ENCODE measurements around the gene CASP12. TPM values are rescaled to one million over a fixed set of nuclear protein-coding genes. Genes with fewer than 3 reads are reported as not detected.

Gene CASP12
- total and polyA plus RNA-seq, 2 of the 4 experiments (the other 2 are of a cell fraction): 0.07 TPM; not detected in 1

DNA sequence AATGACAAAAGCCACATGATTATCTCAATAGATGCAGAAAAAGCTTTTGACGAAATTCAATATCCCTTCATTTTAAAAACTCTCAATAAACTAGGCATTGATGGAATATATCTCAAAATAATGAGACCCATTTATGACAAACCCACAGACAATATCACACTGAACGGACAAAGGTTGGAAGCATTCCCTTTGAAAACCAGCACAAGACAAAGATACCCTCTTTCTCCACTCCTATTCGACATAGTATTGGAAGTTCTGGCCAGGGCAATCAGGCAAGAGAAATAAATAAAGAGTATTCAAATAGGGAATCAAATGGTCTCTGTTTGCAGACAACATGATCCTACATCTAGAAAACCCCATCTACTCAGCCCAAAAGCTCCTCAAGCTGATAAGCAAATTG lies 52.0 kb downstream of the CASP12 start:
- no peak overlapping the region for H2AK9ac ChIP-seq (replicated peaks; ENCODE audit: low read depth, low read length, poor library complexity)
- WGBS, 2 experiments (ENCODE audit: extremely low coverage in 2 of 2, insufficient read length in 1 of 2): no CpG with 5 or more reads among the region's 3 CpGs
- no peak for TF ChIP-seq CHD1 (IDR thresholded peaks at IDR 0.05; ENCODE audit: low read depth, low read length)
- no peak for TF ChIP-seq POLR2A (IDR thresholded peaks at IDR 0.05; ENCODE audit: low read depth, low read length)
- no peak for TF ChIP-seq MXI1 (IDR thresholded peaks at IDR 0.05; ENCODE audit: borderline replicate concordance, low read depth, low read length)
- no peak for TF ChIP-seq SMC3 (IDR thresholded peaks at IDR 0.05; ENCODE audit: low read depth, low read length)
- TF ChIP-seq CTCF (conservative IDR thresholded peaks at IDR 0.05; ENCODE audit: low read depth, low read length): no peak
- no peak for TF ChIP-seq FOS (IDR thresholded peaks at IDR 0.05; ENCODE audit: low read depth, low read length)
- TF ChIP-seq RCOR1 (IDR thresholded peaks at IDR 0.05; ENCODE audit: insufficient replicate concordance, low read length): no peak
- TF ChIP-seq, protein P1, sequence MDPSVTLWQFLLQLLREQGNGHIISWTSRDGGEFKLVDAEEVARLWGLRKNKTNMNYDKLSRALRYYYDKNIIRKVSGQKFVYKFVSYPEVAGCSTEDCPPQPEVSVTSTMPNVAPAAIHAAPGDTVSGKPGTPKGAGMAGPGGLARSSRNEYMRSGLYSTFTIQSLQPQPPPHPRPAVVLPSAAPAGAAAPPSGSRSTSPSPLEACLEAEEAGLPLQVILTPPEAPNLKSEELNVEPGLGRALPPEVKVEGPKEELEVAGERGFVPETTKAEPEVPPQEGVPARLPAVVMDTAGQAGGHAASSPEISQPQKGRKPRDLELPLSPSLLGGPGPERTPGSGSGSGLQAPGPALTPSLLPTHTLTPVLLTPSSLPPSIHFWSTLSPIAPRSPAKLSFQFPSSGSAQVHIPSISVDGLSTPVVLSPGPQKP (IDR thresholded peaks at IDR 0.05; ENCODE audit: borderline replicate concordance, low read depth, low read length): no peak
- no peak for TF ChIP-seq NFE2L2 (IDR thresholded peaks at IDR 0.05; ENCODE audit: low read depth, low read length)
- TF ChIP-seq MAZ (IDR thresholded peaks at IDR 0.05; ENCODE audit: borderline replicate concordance, low read depth, low read length): no peak
- TF ChIP-seq, protein P2, sequence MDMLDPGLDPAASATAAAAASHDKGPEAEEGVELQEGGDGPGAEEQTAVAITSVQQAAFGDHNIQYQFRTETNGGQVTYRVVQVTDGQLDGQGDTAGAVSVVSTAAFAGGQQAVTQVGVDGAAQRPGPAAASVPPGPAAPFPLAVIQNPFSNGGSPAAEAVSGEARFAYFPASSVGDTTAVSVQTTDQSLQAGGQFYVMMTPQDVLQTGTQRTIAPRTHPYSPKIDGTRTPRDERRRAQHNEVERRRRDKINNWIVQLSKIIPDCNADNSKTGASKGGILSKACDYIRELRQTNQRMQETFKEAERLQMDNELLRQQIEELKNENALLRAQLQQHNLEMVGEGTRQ (IDR thresholded peaks at IDR 0.05; ENCODE audit: low read depth, low read length): no peak
- no peak for TF ChIP-seq RAD21 (IDR thresholded peaks at IDR 0.05; ENCODE audit: low read length)
- no peak for TF ChIP-seq CEBPB (IDR thresholded peaks at IDR 0.05; ENCODE audit: low read depth, low read length)
- TF ChIP-seq MAFK (IDR thresholded peaks at IDR 0.05; ENCODE audit: low read depth, low read length): no peak
- POLR2A ChIA-PET (ENCODE audit: unreplicated experiment): no interaction called here
- no peak overlapping the region for H2BK120ac ChIP-seq (ENCODE audit: low read depth, low read length)
- no peak overlapping the region for H4K5ac ChIP-seq (ENCODE audit: low read depth, low read length)
- DNase-seq (no peak), ATAC-seq (ENCODE audit: low read depth) (no peak)
- no peak overlapping the region for H2AK5ac ChIP-seq (ENCODE audit: low read depth, low read length)
- no peak overlapping the region for H3K4me2 ChIP-seq (ENCODE audit: low read depth, low read length)
- no peaks in the 10 kb centered on the region for H3K9me3 ChIP-seq (ENCODE audit: control insufficient read depth, insufficient read depth, low read length)
- no TSS peak for BruUV-seq (replicated peaks)
- H3K79me1 ChIP-seq (ENCODE audit: low read depth in 1 of 2, low read length in 2 of 2): no peaks in the 10 kb centered on the region
- no peaks in the 10 kb centered on the region for H3K9me1 ChIP-seq (ENCODE audit: insufficient read depth, low read length)
- H3K18ac ChIP-seq (ENCODE audit: low read depth, low read length): no peak overlapping the region
- H3K14ac ChIP-seq (replicated peaks; ENCODE audit: low read depth, low read length): no peak overlapping the region
- H3K4me3 ChIP-seq (ENCODE audit: insufficient read depth, low read depth, low read length): no peak overlapping the region
- H4K20me1 ChIP-seq (ENCODE audit: insufficient read depth, low read length): no peaks in the 10 kb centered on the region
- no peaks in the 10 kb centered on the region for H3K36me3 ChIP-seq (ENCODE audit: control insufficient read depth, insufficient read depth, low read length)
- H3K4ac ChIP-seq (ENCODE audit: low read depth, low read length): no peak overlapping the region
- no peak overlapping the region for H4K91ac ChIP-seq (ENCODE audit: insufficient read depth, low read depth, low read length)
- H3K4me1 ChIP-seq (ENCODE audit: control insufficient read depth, insufficient read depth, low read length): no peaks in the 10 kb centered on the region
- H3K23ac ChIP-seq (ENCODE audit: low read depth, low read length): no peak overlapping the region
- intact Hi-C loops (cut with micrococcal nuclease): no loop called here
- dilution Hi-C loops (cut with HindIII; ENCODE audit: low sequenced_read_pairs, unreplicated experiment): no loop called here
- H2BK5ac ChIP-seq (ENCODE audit: low read depth, low read length, poor library complexity, severe bottlenecking): no peak overlapping the region
- in situ Hi-C loops (cut with MboI; ENCODE audit: low sequenced_read_pairs): no loop called here
- no peak overlapping the region for H3K27ac ChIP-seq (ENCODE audit: insufficient read depth, low read length)
- no peaks in the 10 kb centered on the region for H3K27me3 ChIP-seq (ENCODE audit: control insufficient read depth, insufficient read depth, low read length)
- H4K8ac ChIP-seq (ENCODE audit: low read depth in 2 of 2, low read length in 2 of 2): no peak overlapping the region
- no peak overlapping the region for H2BK15ac ChIP-seq (ENCODE audit: low read depth, low read length)
- H3K9ac ChIP-seq (ENCODE audit: low read depth, low read length): no peak overlapping the region
- CTCF ChIA-PET: interaction anchor here (1.2 kb wide), 1 partner anchor 23 kb away, joined by 3 read pairs; no protein-coding TSS in a partner anchor
- H2BK20ac ChIP-seq (ENCODE audit: low read depth, low read length): no peak overlapping the region
- H2AFZ ChIP-seq (replicated peaks; ENCODE audit: low read length, poor library complexity): no peak overlapping the region
- H3K56ac ChIP-seq (ENCODE audit: extremely low read depth, insufficient read depth, low read length): no peak overlapping the region
